ENCODE measurements around the gene FOXA1. TPM values are rescaled to one million over a fixed set of nuclear protein-coding genes. Genes with fewer than 3 reads are reported as not detected.
A peak's percentile ranks its signal among the peaks of the same experiment; 100 is the strongest.

FOXA1 gene
- total RNA-seq, 1 donor from 2014 or later = 7.4 TPM

GRCh38 chr14:37592482-37593408 is 2.3 kb downstream of the FOXA1 start:
- no peak overlapping the region for H3K4me3 ChIP-seq (ENCODE audit: low read depth, low read length)
- H3K36me3 ChIP-seq (ENCODE audit: control insufficient read depth, insufficient read depth, low read length) = no peaks in the 10 kb centered on the region
- H3K27me3 ChIP-seq (ENCODE audit: control insufficient read depth, insufficient read depth, low read length) = peaks cover 76% of the 10 kb centered on the region
- no peak for TF ChIP-seq CTCF (IDR thresholded peaks at IDR 0.05; ENCODE audit: insufficient read depth, low read length, poor library complexity, severe bottlenecking)
- DNase-seq (ENCODE audit: low read depth) = no peak

GRCh38 chr14:37591941-37592481 is 3.0 kb downstream of the FOXA1 start:
- H3K27me3 ChIP-seq (ENCODE audit: control insufficient read depth, insufficient read depth, low read length) = peaks cover 76% of the 10 kb centered on the region
- H3K36me3 ChIP-seq (ENCODE audit: control insufficient read depth, insufficient read depth, low read length) = no peaks in the 10 kb centered on the region
- no peak for TF ChIP-seq CTCF (IDR thresholded peaks at IDR 0.05; ENCODE audit: insufficient read depth, low read length, poor library complexity, severe bottlenecking)

GRCh38 chr14:37591311-37591940 is 3.6 kb downstream of the FOXA1 start:
- H3K4me3 ChIP-seq (ENCODE audit: low read depth, low read length) = no peak overlapping the region
- no peaks in the 10 kb centered on the region for H3K36me3 ChIP-seq (ENCODE audit: control insufficient read depth, insufficient read depth, low read length)
- H3K27me3 ChIP-seq (ENCODE audit: control insufficient read depth, insufficient read depth, low read length) = peaks cover 75% of the 10 kb centered on the region
- DNase-seq (ENCODE audit: low read depth) = no peak
- TF ChIP-seq CTCF (IDR thresholded peaks at IDR 0.05; ENCODE audit: insufficient read depth, low read length, poor library complexity, severe bottlenecking) = peak; percentile 1

More at GRCh38 chr14:37591941-37592481, 3.0 kb downstream of the FOXA1 start:
- no peak for DNase-seq (ENCODE audit: low read depth)
- H3K4me3 ChIP-seq (ENCODE audit: low read depth, low read length) = no peak overlapping the region

- DNase-seq (ENCODE audit: low read depth) = no peak
- no peak overlapping the region for H3K4me3 ChIP-seq (ENCODE audit: low read depth, low read length)
- TF ChIP-seq CTCF (IDR thresholded peaks at IDR 0.05; ENCODE audit: insufficient read depth, low read length, poor library complexity, severe bottlenecking) = no peak
- H3K27me3 ChIP-seq (ENCODE audit: control insufficient read depth, insufficient read depth, low read length) = peaks cover 75% of the 10 kb centered on the region
- H3K36me3 ChIP-seq (ENCODE audit: control insufficient read depth, insufficient read depth, low read length) = no peaks in the 10 kb centered on the region
These were observed 4.5 kb downstream of the FOXA1 start for GRCh38 chr14:37590428-37591139.

- DNase-seq (ENCODE audit: low read depth) = no peak
- TF ChIP-seq CTCF (IDR thresholded peaks at IDR 0.05; ENCODE audit: insufficient read depth, low read length, poor library complexity, severe bottlenecking) = no peak
These were observed 5.2 kb downstream of the FOXA1 start for GRCh38 chr14:37589715-37590427.

More at GRCh38 chr14:37589715-37590427, 5.2 kb downstream of the FOXA1 start:
- peaks cover 78% of the 10 kb centered on the region for H3K27me3 ChIP-seq (ENCODE audit: control insufficient read depth, insufficient read depth, low read length)
- H3K36me3 ChIP-seq (ENCODE audit: control insufficient read depth, insufficient read depth, low read length) = no peaks in the 10 kb centered on the region
- H3K4me3 ChIP-seq (ENCODE audit: low read depth, low read length) = no peak overlapping the region
